ENCODE measurements around the gene CSRP1. TPM values are rescaled to one million over a fixed set of nuclear protein-coding genes. Genes with fewer than 3 reads are reported as not detected.

CSRP1 gene
- total and polyA plus RNA-seq, 2 experiments from 2014 or later = 78.9 to 135 TPM

DNA sequence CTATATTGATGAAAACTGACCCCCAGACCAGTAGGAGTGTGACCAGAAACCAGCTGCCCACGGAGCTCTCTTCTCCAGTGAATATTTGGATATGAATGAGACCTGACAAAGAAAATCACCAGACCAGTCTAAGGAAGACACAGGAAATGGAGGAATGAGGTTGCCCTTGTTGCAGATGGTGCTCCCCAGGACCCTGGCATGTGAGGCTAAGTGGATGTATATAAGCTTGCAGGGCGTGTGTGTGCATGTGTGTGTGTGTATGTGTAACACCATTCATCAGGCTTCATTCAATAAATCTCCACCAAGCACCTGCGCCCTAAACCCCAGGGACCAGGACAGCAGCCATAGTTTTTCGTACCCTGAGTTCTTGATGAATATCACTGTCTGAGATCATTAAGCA is 52.3 kb downstream of the CSRP1 start:
- Histone ChIP-seq H3K4me1 (ENCODE audit: low read depth) (peaks cover 10% of the 10 kb centered on the region), H3K9me3 (ENCODE audit: low read depth) (no peaks in the 10 kb centered on the region), H3K27me3 (no peaks in the 10 kb centered on the region), H3K27ac (no peak overlapping the region), H3K36me3 (no peaks in the 10 kb centered on the region), H3K4me3 (no peak overlapping the region)
- TF ChIP-seq, protein P1, sequence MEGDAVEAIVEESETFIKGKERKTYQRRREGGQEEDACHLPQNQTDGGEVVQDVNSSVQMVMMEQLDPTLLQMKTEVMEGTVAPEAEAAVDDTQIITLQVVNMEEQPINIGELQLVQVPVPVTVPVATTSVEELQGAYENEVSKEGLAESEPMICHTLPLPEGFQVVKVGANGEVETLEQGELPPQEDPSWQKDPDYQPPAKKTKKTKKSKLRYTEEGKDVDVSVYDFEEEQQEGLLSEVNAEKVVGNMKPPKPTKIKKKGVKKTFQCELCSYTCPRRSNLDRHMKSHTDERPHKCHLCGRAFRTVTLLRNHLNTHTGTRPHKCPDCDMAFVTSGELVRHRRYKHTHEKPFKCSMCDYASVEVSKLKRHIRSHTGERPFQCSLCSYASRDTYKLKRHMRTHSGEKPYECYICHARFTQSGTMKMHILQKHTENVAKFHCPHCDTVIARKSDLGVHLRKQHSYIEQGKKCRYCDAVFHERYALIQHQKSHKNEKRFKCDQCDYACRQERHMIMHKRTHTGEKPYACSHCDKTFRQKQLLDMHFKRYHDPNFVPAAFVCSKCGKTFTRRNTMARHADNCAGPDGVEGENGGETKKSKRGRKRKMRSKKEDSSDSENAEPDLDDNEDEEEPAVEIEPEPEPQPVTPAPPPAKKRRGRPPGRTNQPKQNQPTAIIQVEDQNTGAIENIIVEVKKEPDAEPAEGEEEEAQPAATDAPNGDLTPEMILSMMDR (IDR thresholded peaks at IDR 0.05; ENCODE audit: low read depth, low read length) = no peak
- no peak for DNase-seq (ENCODE audit: low read depth in 1 of 2, low spot score in 1 of 2)

DNA sequence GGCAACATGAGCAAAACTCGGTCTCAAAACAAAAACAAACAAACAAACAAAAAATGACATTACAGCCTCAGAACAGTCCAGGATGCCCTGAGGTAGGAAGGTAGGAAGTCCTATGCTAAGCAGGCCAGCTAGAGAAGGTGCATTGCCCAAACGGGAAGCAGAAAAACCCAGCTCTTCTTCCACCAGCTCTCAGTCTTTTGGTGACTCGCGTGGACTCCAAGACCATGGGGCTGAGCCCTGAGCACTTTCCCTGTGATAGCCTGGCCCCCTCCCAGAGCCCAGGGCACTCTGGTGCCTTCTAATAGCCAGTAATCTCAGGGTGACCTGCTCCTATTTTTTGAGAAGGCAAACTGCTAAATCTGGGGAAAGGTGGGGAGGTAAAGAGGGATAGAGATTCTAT is 54.1 kb downstream of the CSRP1 start:
- H3K27me3 ChIP-seq = no peaks in the 10 kb centered on the region
- no peaks in the 10 kb centered on the region for H3K36me3 ChIP-seq
- no peak overlapping the region for H3K4me3 ChIP-seq
- no peak overlapping the region for H3K27ac ChIP-seq
- no peaks in the 10 kb centered on the region for H3K9me3 ChIP-seq (ENCODE audit: low read depth)
- no peak for DNase-seq (ENCODE audit: low read depth in 1 of 2, low spot score in 1 of 2)
- TF ChIP-seq, protein P1 (IDR thresholded peaks at IDR 0.05; ENCODE audit: low read depth, low read length) = no peak
- peaks cover 10% of the 10 kb centered on the region for H3K4me1 ChIP-seq (ENCODE audit: low read depth)

DNA sequence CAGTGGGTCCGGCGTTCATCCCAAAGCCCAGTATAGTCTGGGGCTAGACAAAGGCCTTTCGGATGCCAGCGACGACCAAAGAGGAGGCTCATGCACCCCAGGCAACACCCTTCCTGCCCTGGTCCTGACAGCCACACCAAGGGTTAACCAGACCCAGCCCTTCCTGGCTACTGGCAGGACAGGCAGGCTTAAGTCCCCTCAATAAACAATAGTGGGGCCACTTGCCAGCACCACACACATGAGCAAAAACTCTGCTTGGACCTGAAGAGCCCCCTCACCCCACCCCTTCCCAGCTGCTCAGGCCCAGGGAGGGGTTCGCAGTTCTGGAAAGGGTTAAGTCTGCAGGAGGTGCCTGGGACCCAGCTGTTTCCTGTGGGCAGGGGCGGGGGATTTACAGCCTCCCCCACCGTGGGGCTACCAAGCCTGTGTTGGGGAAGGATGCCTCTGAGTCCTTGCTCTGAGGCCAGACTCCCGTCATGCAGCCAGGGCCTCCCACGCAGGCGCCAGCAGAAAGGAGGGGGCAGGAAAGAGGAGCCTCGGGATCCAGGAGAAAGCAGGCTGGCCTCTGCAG is 56.1 kb downstream of the CSRP1 start:
- Histone ChIP-seq H3K27me3 (no peaks in the 10 kb centered on the region), H3K36me3 (no peaks in the 10 kb centered on the region), H3K4me3 (no peak overlapping the region), H3K4me1 (ENCODE audit: low read depth) (peaks cover 10% of the 10 kb centered on the region), H3K9me3 (ENCODE audit: low read depth) (no peaks in the 10 kb centered on the region), H3K27ac (no peak overlapping the region)
- peak; percentile 45 to 95 for DNase-seq (ENCODE audit: low read depth in 1 of 2, low spot score in 1 of 2)
- TF ChIP-seq, protein P1 (IDR thresholded peaks at IDR 0.05; ENCODE audit: low read depth, low read length) = no peak

DNA sequence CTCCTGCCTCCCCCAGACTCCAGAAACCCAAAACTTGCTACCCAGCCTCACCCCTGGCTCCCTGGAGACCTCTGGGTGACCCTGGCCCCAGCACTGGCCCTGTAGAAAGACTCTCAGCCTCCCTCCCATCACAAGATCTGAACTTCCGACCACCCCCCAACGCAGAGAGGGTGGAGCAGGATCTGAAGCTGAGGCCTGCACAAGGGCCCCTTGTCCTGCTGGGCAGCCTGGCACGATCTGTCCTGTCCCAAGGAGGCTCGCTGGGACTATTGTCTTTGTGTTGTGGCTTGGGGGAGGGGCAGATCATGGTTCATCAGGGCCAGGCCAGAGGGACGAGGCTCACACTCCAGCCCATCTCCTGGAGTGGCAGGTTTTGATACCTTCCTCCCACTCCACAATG is 57.9 kb downstream of the CSRP1 start:
- H3K4me1 ChIP-seq (ENCODE audit: low read depth) = peaks cover 5% of the 10 kb centered on the region
- no peak for DNase-seq (ENCODE audit: low read depth in 1 of 2, low spot score in 1 of 2)
- TF ChIP-seq, protein P1 (IDR thresholded peaks at IDR 0.05; ENCODE audit: low read depth, low read length) = no peak
- no peaks in the 10 kb centered on the region for H3K9me3 ChIP-seq (ENCODE audit: low read depth)
- H3K4me3 ChIP-seq = no peak overlapping the region
- no peaks in the 10 kb centered on the region for H3K36me3 ChIP-seq
- no peaks in the 10 kb centered on the region for H3K27me3 ChIP-seq
- H3K27ac ChIP-seq = no peak overlapping the region

DNA sequence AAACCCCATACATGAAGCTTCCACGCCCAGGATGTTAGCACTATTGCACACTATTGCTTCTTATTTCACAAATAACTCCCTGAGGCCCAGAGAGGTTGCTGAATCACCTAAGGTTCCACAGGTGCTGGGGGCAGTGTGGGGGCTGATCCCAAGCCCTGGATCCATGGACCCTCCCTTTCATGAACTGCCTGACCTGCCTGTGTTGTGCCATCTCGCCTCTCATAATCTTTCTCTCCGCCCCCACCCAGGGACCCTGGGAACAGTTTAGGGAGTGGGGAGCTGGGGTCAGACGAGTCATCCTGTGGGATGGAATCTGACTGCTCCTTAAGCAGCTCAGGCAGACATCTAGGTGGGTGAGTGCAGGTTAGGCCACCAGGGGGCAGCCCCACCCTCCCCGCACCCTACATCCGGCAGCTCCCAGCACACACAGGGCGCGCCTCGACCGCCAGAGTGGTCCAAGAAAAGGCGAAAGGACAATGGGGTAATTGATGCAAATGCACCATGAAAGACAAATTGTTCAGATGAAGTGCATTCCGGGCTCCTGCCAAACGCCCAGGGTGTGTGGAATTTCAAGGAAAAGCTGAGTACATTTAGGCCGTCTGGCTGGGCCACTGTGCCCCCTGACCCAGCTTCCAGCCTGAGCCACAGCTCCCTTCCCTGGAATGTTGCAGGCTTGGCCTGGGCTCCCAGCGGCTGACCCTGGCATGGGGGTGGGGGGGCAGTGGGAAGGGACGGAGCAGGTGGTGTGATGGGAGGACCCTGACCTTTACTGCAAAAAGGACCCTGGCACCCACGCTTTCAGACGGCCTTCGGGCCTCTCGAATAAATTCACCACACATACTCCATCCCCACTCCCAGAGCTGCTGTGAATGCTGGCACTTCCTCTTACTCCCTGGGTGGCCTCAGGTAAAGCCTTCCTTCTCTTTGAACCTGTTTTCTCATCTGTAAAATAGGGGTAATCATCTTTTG is 58.7 kb downstream of the CSRP1 start:
- Histone ChIP-seq H3K4me3 (no peak overlapping the region), H3K36me3 (no peaks in the 10 kb centered on the region), H3K27ac (no peak overlapping the region), H3K27me3 (no peaks in the 10 kb centered on the region), H3K9me3 (ENCODE audit: low read depth) (no peaks in the 10 kb centered on the region), H3K4me1 (ENCODE audit: low read depth) (peaks cover 5% of the 10 kb centered on the region)
- TF ChIP-seq, protein P1 (IDR thresholded peaks at IDR 0.05; ENCODE audit: low read depth, low read length) = peak; percentile 90
- peak; percentile 80 to 88 for DNase-seq (ENCODE audit: low read depth in 1 of 2, low spot score in 1 of 2)

Data from cardiac muscle cell (in vitro differentiated cells and primary cell).